ENCODE measurements around the gene PTPRD. TPM values are rescaled to one million over a fixed set of nuclear protein-coding genes. Genes with fewer than 3 reads are reported as not detected.

The PTPRD gene
- total and polyA plus RNA-seq, 2 of the 4 experiments (the other 2 are of a cell fraction): 0.07 to 0.18 TPM

GRCh38 chr9:10566848-10567247 lies 46.0 kb downstream of the PTPRD start:
- WGBS, 2 experiments (ENCODE audit: extremely low coverage in 2 of 2, insufficient read length in 1 of 2): no CpG with 5 or more reads among the region's 1 CpG
- dilution Hi-C loops (cut with HindIII; ENCODE audit: low sequenced_read_pairs, unreplicated experiment): no loop called here
- CTCF ChIA-PET: no interaction called here

More at GRCh38 chr9:10566848-10567247, 46.0 kb downstream of the PTPRD start:
- no peak overlapping the region for H3K23ac ChIP-seq (ENCODE audit: low read depth, low read length)
- in situ Hi-C loops (cut with MboI; ENCODE audit: low sequenced_read_pairs) (no loop called here), intact Hi-C loops (cut with micrococcal nuclease) (no loop called here)
- no peak overlapping the region for H2AFZ ChIP-seq (replicated peaks; ENCODE audit: low read length, poor library complexity)
- no peak overlapping the region for H3K56ac ChIP-seq (ENCODE audit: extremely low read depth, insufficient read depth, low read length)
- no peaks in the 10 kb centered on the region for H3K4me1 ChIP-seq (ENCODE audit: control insufficient read depth, insufficient read depth, low read length)
- H3K4ac ChIP-seq (ENCODE audit: low read depth, low read length): no peak overlapping the region
- no peak overlapping the region for H2BK15ac ChIP-seq (ENCODE audit: low read depth, low read length)
- H4K91ac ChIP-seq (ENCODE audit: insufficient read depth, low read depth, low read length): no peak overlapping the region
- no peaks in the 10 kb centered on the region for H3K79me1 ChIP-seq (ENCODE audit: low read depth in 1 of 2, low read length in 2 of 2)
- H3K27ac ChIP-seq (ENCODE audit: insufficient read depth, low read length): no peak overlapping the region
- H3K27me3 ChIP-seq (ENCODE audit: control insufficient read depth, insufficient read depth, low read length): no peaks in the 10 kb centered on the region
- H2BK5ac ChIP-seq (ENCODE audit: low read depth, low read length, poor library complexity, severe bottlenecking): no peak overlapping the region
- POLR2A ChIA-PET (ENCODE audit: unreplicated experiment): no interaction called here
- H3K4me2 ChIP-seq (ENCODE audit: low read depth, low read length): no peak overlapping the region
- no peak overlapping the region for H2BK120ac ChIP-seq (ENCODE audit: low read depth, low read length)
- H3K36me3 ChIP-seq (ENCODE audit: control insufficient read depth, insufficient read depth, low read length): no peaks in the 10 kb centered on the region
- no peak for DNase-seq
- no peaks in the 10 kb centered on the region for H3K9me1 ChIP-seq (ENCODE audit: insufficient read depth, low read length)
- H3K9ac ChIP-seq (ENCODE audit: low read depth, low read length): no peak overlapping the region
- H3K18ac ChIP-seq (ENCODE audit: low read depth, low read length): no peak overlapping the region
- BruUV-seq (replicated peaks): no TSS peak
- H3K4me3 ChIP-seq (ENCODE audit: insufficient read depth, low read depth, low read length): no peak overlapping the region
- no peak overlapping the region for H2AK9ac ChIP-seq (replicated peaks; ENCODE audit: low read depth, low read length, poor library complexity)
- H4K5ac ChIP-seq (ENCODE audit: low read depth, low read length): no peak overlapping the region
- ATAC-seq (ENCODE audit: low read depth): no peak
- TF ChIP-seq FOS (IDR thresholded peaks at IDR 0.05; ENCODE audit: low read depth, low read length) (no peak), ELK1 (IDR thresholded peaks at IDR 0.05; ENCODE audit: borderline replicate concordance, low read depth, low read length) (no peak), CTCF (conservative IDR thresholded peaks at IDR 0.05; ENCODE audit: low read depth, low read length) (no peak), RAD21 (IDR thresholded peaks at IDR 0.05; ENCODE audit: low read length) (no peak), RFX5 (IDR thresholded peaks at IDR 0.05; ENCODE audit: low read depth, low read length) (no peak), CEBPB (IDR thresholded peaks at IDR 0.05; ENCODE audit: low read depth, low read length) (no peak), SMC3 (IDR thresholded peaks at IDR 0.05; ENCODE audit: low read depth, low read length) (no peak), MXI1 (IDR thresholded peaks at IDR 0.05; ENCODE audit: borderline replicate concordance, low read depth, low read length) (no peak), CHD1 (IDR thresholded peaks at IDR 0.05; ENCODE audit: low read depth, low read length) (no peak), BHLHE40 (IDR thresholded peaks at IDR 0.05; ENCODE audit: low read depth, low read length) (no peak)
- no peak overlapping the region for H4K8ac ChIP-seq (ENCODE audit: low read depth in 2 of 2, low read length in 2 of 2)
- H3K14ac ChIP-seq (replicated peaks; ENCODE audit: low read depth, low read length): no peak overlapping the region
- H4K20me1 ChIP-seq (ENCODE audit: insufficient read depth, low read length): no peaks in the 10 kb centered on the region
- peaks cover 2% of the 10 kb centered on the region; the same call in 1 of the 2 replicates for H3K9me3 ChIP-seq (ENCODE audit: control insufficient read depth, insufficient read depth, low read length)
- H2AK5ac ChIP-seq (ENCODE audit: low read depth, low read length): no peak overlapping the region
- no peak overlapping the region for H2BK20ac ChIP-seq (ENCODE audit: low read depth, low read length)
